GM12878 (cell line): ENCODE results near the gene FASTKD2. TPM values are rescaled to one million over a fixed set of nuclear protein-coding genes. Genes with fewer than 3 reads are reported as not detected.

Experiments used
- ATAC-seq: fragments of 200-7000 bp; cut with Tn5 transposase; 3 replicates; pipeline ENCODE4 v1.9.1; 2020; ENCODE audit warnings: mild to moderate bottlenecking, moderate library complexity
- BruUV-seq: library from RNA; stranded (reverse); fragments of 400-500 nt; replicated peaks from 2 replicates; lab custom pipeline; 2021; lab: Mats Ljungman, UMichigan
- CTCF ChIA-PET: fragments of 300-600 bp; sonication (Branson Sonifier 250); formaldehyde crosslinking; extraction: SDS; loops from one replicate; lab custom pipeline; 2021; ENCODE audit warnings: inconsistent platforms; lab: Yijun Ruan, JAX
- POLR2A ChIA-PET: fragments of 350-600 bp; formaldehyde crosslinking; extraction: SDS; loops from one replicate; lab custom pipeline; 2021; ENCODE audit warnings: inconsistent platforms; lab: Charles Lee
- RAD21 ChIA-PET: fragments of 300-600 bp; sonication (Branson Sonifier 250); formaldehyde crosslinking; loops from one replicate; lab custom pipeline; 2023; ENCODE audit warnings: antibody characterized with exemption; ENCODE audit not compliant: unreplicated experiment; lab: Charles Lee
- SMC1A ChIA-PET: fragments of 300-600 bp; sonication (Branson Sonifier 250); formaldehyde crosslinking; loops from one replicate; lab custom pipeline; 2023; ENCODE audit not compliant: unreplicated experiment, uncharacterized antibody; lab: Charles Lee
- DNase-seq: peaks from one replicate; pipeline ENCODE4 v3.0.0-alpha.2; 2011; ENCODE audit warnings: low read depth, low spot score
- FAIRE-seq: peaks from 3 replicates; lab custom pipeline; 2011; peaks lifted over from hg19 to GRCh38; lab: Jason Lieb, UNC
- H2AFZ ChIP-seq: 2 replicates; pipeline ENCODE4 v1.6.0; 2011; ENCODE audit warnings: low read depth, low read length, control low read depth; ENCODE audit not compliant: control insufficient read depth
- H3K27ac ChIP-seq: 2 replicates; pipeline ENCODE4 v1.5.1; 2011; ENCODE audit warnings: control low read depth; ENCODE audit not compliant: control insufficient read depth, insufficient read depth
- H3K27me3 ChIP-seq, 2 experiments: replicated peaks in 1 of 2; 2 replicates each; pipeline versions ENCODE4 v1.6.0 to v1.6.1; 2011; ENCODE audit warnings: low read length in 1 of 2; ENCODE audit not compliant: control insufficient read depth in 2 of 2, insufficient read depth in 2 of 2
- H3K36me3 ChIP-seq, 2 experiments: 2 replicates each; pipeline ENCODE4 v1.5.1; 2011; ENCODE audit warnings: low read length in 1 of 2; ENCODE audit not compliant: control insufficient read depth in 2 of 2, insufficient read depth in 2 of 2
- H3K4me1 ChIP-seq: 2 replicates; pipeline ENCODE4 v1.6.1; 2011; ENCODE audit warnings: mild to moderate bottlenecking, low read length, moderate library complexity, mixed read lengths; ENCODE audit not compliant: control insufficient read depth, insufficient read depth
- H3K4me2 ChIP-seq: 2 replicates; pipeline ENCODE4 v1.6.0; 2011; ENCODE audit warnings: control low read depth; ENCODE audit not compliant: control insufficient read depth, insufficient read depth
- H3K4me3 ChIP-seq: fragments of 200-600 bp; sonication (generic); 2 replicates; pipeline ENCODE4 v1.5.1; 2016
- H3K79me2 ChIP-seq: 2 replicates; pipeline ENCODE4 v1.6.0; 2011; ENCODE audit warnings: low read length; ENCODE audit not compliant: control insufficient read depth, insufficient read depth
- H3K9ac ChIP-seq: 2 replicates; pipeline ENCODE4 v1.8.0; 2011; ENCODE audit warnings: low read length, control low read depth, mixed read lengths; ENCODE audit not compliant: control insufficient read depth, insufficient read depth
- H3K9me3 ChIP-seq: replicated peaks from 3 replicates; pipeline ENCODE4 v1.5.1; 2011; ENCODE audit warnings: mild to moderate bottlenecking, low read length; ENCODE audit not compliant: control insufficient read depth, insufficient read depth
- H4K20me1 ChIP-seq: 2 replicates; pipeline ENCODE4 v1.6.0; 2011; ENCODE audit not compliant: control insufficient read depth, insufficient read depth
- BCL11A ChIP-seq: IDR thresholded peaks from 2 replicates; pipeline ENCODE4 v1.6.1; 2011; ENCODE audit warnings: low read depth, low read length
- CHD2 ChIP-seq: IDR thresholded peaks from 2 replicates; pipeline ENCODE4 v1.6.1; 2011; ENCODE audit warnings: low read depth, low read length, improper control_type of control experiment, borderline replicate concordance
- CHD4 ChIP-seq: fragments of 200-600 bp; sonication (generic); IDR thresholded peaks from 2 replicates; pipeline ENCODE4 v1.6.1; 2016; ENCODE audit warnings: mild to moderate bottlenecking
- EED ChIP-seq: sonication (generic); IDR thresholded peaks from 2 replicates; pipeline ENCODE4 v1.6.1; 2016; ENCODE audit warnings: antibody characterized with exemption, low read depth
- HDAC6 ChIP-seq: fragments of 200-600 bp; sonication (generic); IDR thresholded peaks from one replicate; pipeline ENCODE4 v1.8.0; 2017; ENCODE audit warnings: antibody characterized with exemption; ENCODE audit not compliant: unreplicated experiment
- JUND ChIP-seq: IDR thresholded peaks from 2 replicates; pipeline ENCODE4 v1.6.1; 2012; ENCODE audit warnings: low read depth, mild to moderate bottlenecking, low read length, improper control_type of control experiment, moderate library complexity
- MYB ChIP-seq: fragments of 150-350 bp; IDR thresholded peaks from 2 replicates; pipeline ENCODE4 v1.6.1; 2014; ENCODE audit warnings: mild to moderate bottlenecking, low read depth, low read length, borderline replicate concordance
- RCOR1 ChIP-seq: conservative IDR thresholded peaks from 2 replicates; pipeline ENCODE4 v1.6.1; 2012; ENCODE audit warnings: low read depth, low read length, improper control_type of control experiment
- STAT1 ChIP-seq: fragments of 450-650 bp; conservative IDR thresholded peaks from 2 replicates; pipeline ENCODE4 v1.6.1; 2014; ENCODE audit warnings: antibody characterized with exemption, mild to moderate bottlenecking
- ZBTB33 ChIP-seq: fragments of 450-650 bp; IDR thresholded peaks from 2 replicates; pipeline ENCODE4 v1.6.1; 2017; ENCODE audit warnings: mild to moderate bottlenecking
- ZNF217 ChIP-seq: fragments of 450-650 bp; IDR thresholded peaks from 2 replicates; pipeline ENCODE4 v1.6.1; 2017; ENCODE audit warnings: antibody characterized with exemption, mild to moderate bottlenecking
- ZNF622 ChIP-seq: fragments of 450-650 bp; IDR thresholded peaks from 2 replicates; pipeline ENCODE4 v1.6.1; 2017; ENCODE audit warnings: mild to moderate bottlenecking, inconsistent platforms
- WGBS: methylation state at CpG from one replicate; pipeline ENCODE4 v1.1.6; 2016; ENCODE audit warnings: low lambda C conversion rate; ENCODE audit not compliant: insufficient replicate concordance, insufficient coverage; ENCODE audit errors: missing lambda C conversion rate; 5-methylcytosine and 5-hydroxymethylcytosine counted together
- in situ Hi-C: fragments of 300-500 bp; cut with MboI; formaldehyde crosslinking; loops from 9 replicates; pipeline ENCODE4 v1.14.3; 2018; ENCODE audit warnings: mixed read lengths
- intact Hi-C: fragments of 100-400 bp; cut with micrococcal nuclease; formaldehyde crosslinking; loops from one replicate; pipeline ENCODE4 v1.14.2; 2022; ENCODE audit not compliant: unreplicated experiment
- polyA plus RNA-seq, 11 experiments: library from polyadenylated mRNA; depleted of rRNA in 4 of 11; unstranded in 6 of 11; stranded (reverse) in 5 of 11; fragments of >200 nt; fragmentation: Nextera tagmentation in 4 of 11; fragmentation: Illumina TruSeq in 1 of 11; extraction: Ambion mirVana in 4 of 11; extraction: Trizol in 1 of 11; gene quantifications; 1 replicate in 1 of 11; 2 replicates in 10 of 11; pipeline versions ENCODE4 v1.2.1 to v1.2.3, GENCODE V29; 2011 to 2016; ENCODE audit warnings: inconsistent platforms in 2 of 11, missing spikeins in 2 of 11, low read depth in 1 of 11
- total RNA-seq, 4 experiments: library from RNA; depleted of rRNA in 3 of 4; stranded (reverse); fragments of >200 nt in 3 of 4; fragmentation: Illumina TruSeq in 1 of 4; extraction: Trizol in 1 of 4; gene quantifications; 2 replicates each; pipeline versions ENCODE4 v1.2.1 to v1.2.3, GENCODE V29; 2013 to 2021
- TF ChIP-seq, protein P1 (sequence below): IDR thresholded peaks from 2 replicates; pipeline ENCODE4 v1.6.1; 2011; ENCODE audit warnings: low read depth, mild to moderate bottlenecking, low read length, moderate library complexity, borderline replicate concordance; ENCODE audit errors: extremely low read depth

The FASTKD2 gene
- total and polyA plus RNA-seq, 10 of the 15 experiments (the other 5 are each of a cell fraction or from before 2014, with no cell fraction given), result 32.1 to 115 (median 52.3) TPM

DNA sequence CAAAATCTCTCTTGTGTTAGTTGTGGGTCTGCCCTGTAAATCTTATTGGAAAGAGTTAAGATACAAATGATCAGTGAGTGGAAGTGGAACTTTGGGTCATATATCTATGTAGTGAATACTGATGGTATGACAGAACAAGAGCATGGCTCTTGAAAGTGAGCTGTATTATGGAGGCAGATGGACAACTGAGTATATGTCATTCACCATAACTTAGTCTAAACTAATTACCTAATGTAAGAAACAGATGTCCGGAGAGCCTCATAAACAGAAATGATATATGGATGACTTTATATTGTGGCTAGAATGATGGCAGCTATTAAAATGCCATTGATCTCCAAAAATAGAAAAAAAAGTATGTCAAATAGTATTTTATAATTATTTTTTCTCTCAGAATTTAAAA, 72.4 kb downstream of the FASTKD2 start:
- H3K36me3 ChIP-seq, result no peaks in the 10 kb centered on the region
- H2AFZ ChIP-seq, result no peak overlapping the region
- no peaks in the 10 kb centered on the region for H3K79me2 ChIP-seq
- BruUV-seq, result no TSS peak
- H4K20me1 ChIP-seq, result no peaks in the 10 kb centered on the region
- ATAC-seq (no peak), FAIRE-seq (no peak), DNase-seq (no peak)
- SMC1A ChIA-PET, result no interaction called here
- H3K4me1 ChIP-seq, result no peaks in the 10 kb centered on the region
- H3K27ac ChIP-seq, result no peak overlapping the region
- CTCF ChIA-PET, result interaction anchor here (0.6 kb wide), 1 partner anchor 32 kb away, joined by 4 read pairs; no protein-coding TSS in a partner anchor
- H3K4me2 ChIP-seq, result no peak overlapping the region
- POLR2A ChIA-PET, result no interaction called here
- no peak overlapping the region for H3K9ac ChIP-seq
- RAD21 ChIA-PET, result no interaction called here
- no peak for TF ChIP-seq HDAC6
- TF ChIP-seq EED, result no peak
- no peak for TF ChIP-seq ZNF217
- no peak for TF ChIP-seq STAT1
- TF ChIP-seq RCOR1, result no peak
- TF ChIP-seq ZBTB33, result no peak
- no peak for TF ChIP-seq MYB
- no peak for TF ChIP-seq ZNF622
- no peak for TF ChIP-seq CHD4
- no peak for TF ChIP-seq JUND
- TF ChIP-seq, protein P1, sequence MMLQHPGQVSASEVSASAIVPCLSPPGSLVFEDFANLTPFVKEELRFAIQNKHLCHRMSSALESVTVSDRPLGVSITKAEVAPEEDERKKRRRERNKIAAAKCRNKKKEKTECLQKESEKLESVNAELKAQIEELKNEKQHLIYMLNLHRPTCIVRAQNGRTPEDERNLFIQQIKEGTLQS, result no peak
- no peak for TF ChIP-seq BCL11A
- TF ChIP-seq CHD2, result no peak
- H3K9me3 ChIP-seq, result no peaks in the 10 kb centered on the region; the same call in 2 of the 3 replicates
- intact Hi-C loops (no loop called here), in situ Hi-C loops (no loop called here)
- 100% methylated on average over 1 of the region's 1 CpG for WGBS
- H3K27me3 ChIP-seq, result no peaks in the 10 kb centered on the region
- H3K4me3 ChIP-seq, result no peak overlapping the region
